CD14-positive monocyte (primary cell): Measurements from ENCODE around the gene SLC51A. TPM values are rescaled to one million over a fixed set of nuclear protein-coding genes. Genes with fewer than 3 reads are reported as not detected.

Experiments
- DNase-seq, 3 donors: peaks; one replicate each; pipeline ENCODE4 v3.0.0-alpha.2; 2011 to 2022
- H2AFZ ChIP-seq: 2 replicates; pipeline ENCODE4 v1.6.0; 2012; ENCODE audit warnings: mild to moderate bottlenecking, low read depth, low read length, inconsistent platforms; ENCODE audit not compliant: insufficient read depth, poor library complexity, severe bottlenecking
- H3K27ac ChIP-seq, 2 donors: 1 replicate in 1 of 2; 2 replicates in 1 of 2; pipeline ENCODE4 v1.5.1; 2012 to 2013; ENCODE audit warnings: low read length in 2 of 2, control low read depth in 1 of 2, inconsistent platforms in 1 of 2, low read depth in 1 of 2, mild to moderate bottlenecking in 1 of 2
- H3K27me3 ChIP-seq, 2 donors: one replicate each; pipeline versions ENCODE4 v1.6.0 to v1.6.1; 2011 to 2013; ENCODE audit warnings: low read length in 2 of 2; ENCODE audit not compliant: control insufficient read depth in 2 of 2, insufficient read depth in 2 of 2
- H3K36me3 ChIP-seq, 2 donors: replicated peaks in 1 of 2; 1 replicate in 1 of 2; 2 replicates in 1 of 2; pipeline versions ENCODE4 v1.5.1 to v1.6.1; 2012 to 2013; ENCODE audit warnings: low read length in 2 of 2, control low read depth in 1 of 2, inconsistent platforms in 1 of 2, mild to moderate bottlenecking in 1 of 2; ENCODE audit not compliant: insufficient read depth in 2 of 2, control insufficient read depth in 1 of 2
- H3K4me1 ChIP-seq, 2 donors: 1 replicate in 1 of 2; 2 replicates in 1 of 2; pipeline versions ENCODE4 v1.5.1 to v1.6.1; 2012 to 2013; ENCODE audit warnings: low read length in 2 of 2, control low read depth in 1 of 2, inconsistent platforms in 1 of 2, mild to moderate bottlenecking in 1 of 2, moderate library complexity in 1 of 2; ENCODE audit not compliant: insufficient read depth in 2 of 2, control insufficient read depth in 1 of 2
- H3K4me2 ChIP-seq: replicated peaks from 2 replicates; pipeline ENCODE3; 2012; ENCODE audit warnings: low read length, moderate library complexity, mild to moderate bottlenecking; ENCODE audit not compliant: poor library complexity, severe bottlenecking; ENCODE audit errors: extremely low read depth
- H3K4me3 ChIP-seq, 3 experiments: fragments of 200-600 bp in 1 of 3; sonication (generic) in 1 of 3; replicated peaks in 1 of 3; 1 replicate in 2 of 3; 2 replicates in 1 of 3; pipeline ENCODE4 v1.5.1; 2011 to 2013; ENCODE audit warnings: low read length in 3 of 3, mild to moderate bottlenecking in 3 of 3, control low read depth in 2 of 3, low read depth in 2 of 3, inconsistent platforms in 1 of 3, moderate library complexity in 1 of 3
- H3K79me2 ChIP-seq: 2 replicates; pipeline ENCODE4 v1.6.0; 2012; ENCODE audit warnings: mild to moderate bottlenecking, control low read depth, inconsistent platforms, low read length, moderate library complexity; ENCODE audit not compliant: insufficient read depth
- H3K9ac ChIP-seq: 2 replicates; pipeline ENCODE4 v1.6.0; 2017; ENCODE audit warnings: low read length, mild to moderate bottlenecking; ENCODE audit not compliant: insufficient read depth, poor library complexity, severe bottlenecking
- H3K9me3 ChIP-seq, 2 donors: replicated peaks in 1 of 2; 1 replicate in 1 of 2; 2 replicates in 1 of 2; pipeline versions ENCODE4 v1.5.1 to v1.6.1; 2012 to 2013; ENCODE audit warnings: low read length in 2 of 2, control low read depth in 1 of 2; ENCODE audit not compliant: control insufficient read depth in 1 of 2, insufficient read depth in 1 of 2
- H4K20me1 ChIP-seq: 2 replicates; pipeline ENCODE4 v1.6.0; 2012; ENCODE audit warnings: mild to moderate bottlenecking, low read length, control low read depth, moderate library complexity; ENCODE audit not compliant: insufficient read depth
- H3K27ac Mint-ChIP-seq, 7 donors: one replicate each; pipeline ENCODE4 v1.8.0; 2020; ENCODE audit warnings: mild to moderate bottlenecking in 7 of 7, mixed read lengths in 7 of 7, moderate library complexity in 6 of 7, inconsistent platforms in 2 of 7
- H3K27me3 Mint-ChIP-seq, 3 donors: one replicate each; pipeline ENCODE4 v1.8.0; 2021 to 2022; ENCODE audit warnings: low read depth in 3 of 3, mild to moderate bottlenecking in 3 of 3, mixed read lengths in 3 of 3, moderate library complexity in 3 of 3, inconsistent platforms in 1 of 3
- H3K36me3 Mint-ChIP-seq, 2 donors: one replicate each; pipeline ENCODE4 v1.8.0; 2020; ENCODE audit warnings: mixed read lengths in 2 of 2, inconsistent platforms in 1 of 2, mild to moderate bottlenecking in 1 of 2
- H3K4me1 Mint-ChIP-seq: one replicate; pipeline ENCODE4 v1.8.0; 2020; ENCODE audit warnings: mild to moderate bottlenecking, mixed read lengths
- H3K4me3 Mint-ChIP-seq, 2 donors: one replicate each; pipeline ENCODE4 v1.8.0; 2020; ENCODE audit warnings: mild to moderate bottlenecking in 2 of 2, mixed read lengths in 2 of 2, moderate library complexity in 1 of 2
- H3K9me3 Mint-ChIP-seq, 7 donors: one replicate each; pipeline ENCODE4 v1.8.0; 2020 to 2022; ENCODE audit warnings: mixed read lengths in 7 of 7, mild to moderate bottlenecking in 6 of 7, moderate library complexity in 6 of 7, inconsistent platforms in 2 of 7
- CTCF ChIP-seq: fragments of 200-600 bp; IDR thresholded peaks from one replicate; pipeline ENCODE4 v1.8.0; 2022; ENCODE audit warnings: antibody characterized with exemption, mild to moderate bottlenecking
- WGBS: methylation state at CpG from one replicate; pipeline ENCODE4 v1.1.5; 2013; ENCODE audit warnings: missing lambda C conversion rate; ENCODE audit not compliant: insufficient coverage; 5-methylcytosine and 5-hydroxymethylcytosine counted together
- intact Hi-C, 2 donors: fragments of 100-400 bp; cut with micrococcal nuclease; formaldehyde crosslinking; loops; one replicate each; pipeline versions ENCODE4 v1.15.0 to v1.15.1; 2023
- polyA plus RNA-seq, 3 donors: library from polyadenylated mRNA; depleted of rRNA in 1 of 3; unstranded in 2 of 3; stranded (reverse) in 1 of 3; fragments of 300-500 nt in 2 of 3; fragments of >200 nt in 1 of 3; fragmentation: Illumina TruSeq in 2 of 3; gene quantifications; 1 replicate in 2 of 3; 2 replicates in 1 of 3; pipeline ENCODE4 v1.2.3, GENCODE V29; 2012 to 2021

SLC51A gene
- polyA plus RNA-seq, 3 donors, result 0.27 to 1.1 (median 0.37) TPM

GRCh38 chr3:196222876-196223595 is 6.7 kb downstream of the SLC51A start:
- H3K27me3 ChIP-seq, result no peaks in the 10 kb centered on the region
- H3K27ac ChIP-seq, result no peak overlapping the region
- no peaks in the 10 kb centered on the region for H3K36me3 ChIP-seq
- WGBS, result 89% methylated on average over 12 of the region's 19 CpGs
- intact Hi-C loops, result no loop called here
- peaks cover 32 to 36% of the 10 kb centered on the region in 2 donors for H3K4me1 ChIP-seq
- Mint-ChIP-seq H3K4me1 (peaks cover 40% of the 10 kb centered on the region), H3K9me3 (no peaks in the 10 kb centered on the region), H3K27ac (peak overlapping the region in 1 of 7 donors; percentile 28), H3K27me3 (peaks cover 3% of the 10 kb centered on the region in 3 donors), H3K4me3 (no peak overlapping the region), H3K36me3 (no peaks in the 10 kb centered on the region)
- H4K20me1 ChIP-seq, result no peaks in the 10 kb centered on the region
- TF ChIP-seq CTCF, result no peak
- no peak overlapping the region for H2AFZ ChIP-seq
- H3K79me2 ChIP-seq, result no peaks in the 10 kb centered on the region
- H3K9me3 ChIP-seq, result no peaks in the 10 kb centered on the region
- H3K9ac ChIP-seq, result no peak overlapping the region
- no peak overlapping the region for H3K4me3 ChIP-seq
- no peak for DNase-seq
- no peak overlapping the region for H3K4me2 ChIP-seq

GRCh38 chr3:196225086-196225485 is 8.8 kb downstream of the SLC51A start:
- Mint-ChIP-seq H3K27ac (no peak overlapping the region), H3K27me3 (peaks cover 0 to 3% (median 1%) of the 10 kb centered on the region in 3 donors), H3K9me3 (no peaks in the 10 kb centered on the region), H3K4me3 (peak overlapping the region in 1 of 2 donors; percentile 20), H3K4me1 (peaks cover 21% of the 10 kb centered on the region), H3K36me3 (no peaks in the 10 kb centered on the region)
- Histone ChIP-seq H3K4me2 (no peak overlapping the region), H3K36me3 (no peaks in the 10 kb centered on the region), H3K27ac (no peak overlapping the region), H3K4me1 (peaks cover 15 to 16% of the 10 kb centered on the region in 2 donors), H3K9me3 (no peaks in the 10 kb centered on the region), H3K79me2 (no peaks in the 10 kb centered on the region), H4K20me1 (no peaks in the 10 kb centered on the region), H3K4me3 (no peak overlapping the region), H2AFZ (no peak overlapping the region), H3K9ac (no peak overlapping the region), H3K27me3 (no peaks in the 10 kb centered on the region)
- TF ChIP-seq CTCF, result no peak
- 98% methylated on average over 8 of the region's 10 CpGs for WGBS
- no peak for DNase-seq
- intact Hi-C loops, result no loop called here
